Measurements from ENCODE around the gene TFR2.

- TF ChIP-seq POLR2A (IDR thresholded peaks at IDR 0.05; ENCODE audit: low read length) (no peak), GATA1 (IDR thresholded peaks at IDR 0.05; ENCODE audit: low read depth, low read length) (no peak)
These were observed 69.6 kb downstream of the TFR2 start for GRCh38 chr7:100571829-100572116.

Data from erythroblast (primary cell).